LNCAP (cell line): ENCODE measurements around the gene MMP15.

Experiments used
- CTCF ChIP-seq: fragments of 450-650 bp; IDR thresholded peaks from 2 replicates; pipeline ENCODE4 v1.5.1; 2017; ENCODE audit warnings: mild to moderate bottlenecking

MMP15 gene

GRCh38 chr16:58026139-58026704, 668 bp downstream of the MMP15 start:
- TF ChIP-seq CTCF = no peak

- no peak; the same call in 1 of the 2 replicates for TF ChIP-seq CTCF
Measured at GRCh38 chr16:58026705-58027160, 1.2 kb downstream of the MMP15 start.

- TF ChIP-seq CTCF = no peak
Measured at GRCh38 chr16:58027161-58027915, 1.8 kb downstream of the MMP15 start.

GRCh38 chr16:58027916-58028455, 2.4 kb downstream of the MMP15 start:
- no peak for TF ChIP-seq CTCF

- TF ChIP-seq CTCF = no peak
Measured at GRCh38 chr16:58028541-58029070, 3.1 kb downstream of the MMP15 start.

- no peak for TF ChIP-seq CTCF
Measured at GRCh38 chr16:58029410-58029809, 3.9 kb downstream of the MMP15 start.

GRCh38 chr16:58030136-58030840, 4.7 kb downstream of the MMP15 start:
- TF ChIP-seq CTCF = no peak
